ENCODE data around the gene FAM200B. TPM values are rescaled to one million over a fixed set of nuclear protein-coding genes. Genes with fewer than 3 reads are reported as not detected.

Gene FAM200B
- polyA plus RNA-seq, 1 of the 3 experiments (the other 2 are of a cell fraction): 46.3 TPM

DNA sequence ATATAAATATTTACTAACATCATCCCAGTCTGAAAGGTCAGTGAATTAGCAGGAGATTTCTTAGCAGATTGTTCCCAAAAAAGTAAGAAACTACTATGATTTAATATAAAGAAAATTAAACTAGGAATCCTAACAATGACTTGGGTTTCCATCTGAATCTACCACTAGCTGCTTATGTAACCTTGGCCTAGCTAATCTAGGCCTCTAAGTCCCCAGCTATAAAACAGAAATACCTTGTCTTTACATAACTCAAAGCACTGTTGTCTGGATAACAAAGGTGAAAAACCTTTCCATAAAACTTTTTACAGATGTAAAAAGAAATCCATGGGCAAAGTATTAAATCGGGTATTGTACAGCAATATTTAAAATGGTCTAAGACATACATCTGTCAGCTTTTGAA, 29.4 kb upstream of the FAM200B start:
- H3F3A ChIP-seq (replicated peaks; ENCODE audit: insufficient read depth): peaks cover 25% of the 10 kb centered on the region
- H3K27ac ChIP-seq (ENCODE audit: low read depth in 2 of 2, low read length in 1 of 2): peak overlapping the region; percentile 16 to 91; a peak in 3 of 4 replicates
- H3K4me3 ChIP-seq (ENCODE audit: low read depth in 2 of 2, low read length in 1 of 2): peak overlapping the region in 1 of 2 experiments; percentile 71; a peak in 3 of 4 replicates
- no peak for DNase-seq
- H3K9me2 ChIP-seq: no peaks in the 10 kb centered on the region
- peak overlapping the region; percentile 85 for H3K4me2 ChIP-seq
- H3K36me3 ChIP-seq (replicated peaks in 1 of 2; ENCODE audit: control insufficient read depth in 1 of 2, insufficient read depth in 2 of 2, low read length in 1 of 2): peaks cover 0 to 4% of the 10 kb centered on the region in 2 experiments
- H3K9me3 ChIP-seq: no peaks in the 10 kb centered on the region
- H3K79me2 ChIP-seq (ENCODE audit: insufficient read depth): peaks cover 76% of the 10 kb centered on the region
- no peak overlapping the region for H2AFZ ChIP-seq (ENCODE audit: low read depth)
- CTCF ChIA-PET: interaction anchor here (1.7 to 2.0 kb wide), 3 partner anchors 154 to 176 kb away, joined by 3 to 17 read pairs (median 5); no protein-coding TSS in a partner anchor
- TF ChIP-seq, protein P1, sequence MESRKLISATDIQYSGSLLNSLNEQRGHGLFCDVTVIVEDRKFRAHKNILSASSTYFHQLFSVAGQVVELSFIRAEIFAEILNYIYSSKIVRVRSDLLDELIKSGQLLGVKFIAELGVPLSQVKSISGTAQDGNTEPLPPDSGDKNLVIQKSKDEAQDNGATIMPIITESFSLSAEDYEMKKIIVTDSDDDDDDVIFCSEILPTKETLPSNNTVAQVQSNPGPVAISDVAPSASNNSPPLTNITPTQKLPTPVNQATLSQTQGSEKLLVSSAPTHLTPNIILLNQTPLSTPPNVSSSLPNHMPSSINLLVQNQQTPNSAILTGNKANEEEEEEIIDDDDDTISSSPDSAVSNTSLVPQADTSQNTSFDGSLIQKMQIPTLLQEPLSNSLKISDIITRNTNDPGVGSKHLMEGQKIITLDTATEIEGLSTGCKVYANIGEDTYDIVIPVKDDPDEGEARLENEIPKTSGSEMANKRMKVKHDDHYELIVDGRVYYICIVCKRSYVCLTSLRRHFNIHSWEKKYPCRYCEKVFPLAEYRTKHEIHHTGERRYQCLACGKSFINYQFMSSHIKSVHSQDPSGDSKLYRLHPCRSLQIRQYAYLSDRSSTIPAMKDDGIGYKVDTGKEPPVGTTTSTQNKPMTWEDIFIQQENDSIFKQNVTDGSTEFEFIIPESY (IDR thresholded peaks at IDR 0.05; ENCODE audit: borderline replicate concordance, low read depth): no peak
- no peak for TF ChIP-seq SIN3A (IDR thresholded peaks at IDR 0.05; ENCODE audit: borderline replicate concordance, low read depth, low read length)
- H3K9ac ChIP-seq: peak overlapping the region; percentile 87; the same call in 1 of the 2 replicates
- POLR2A ChIA-PET: no interaction called here
- H3K27me3 ChIP-seq (ENCODE audit: insufficient read depth): no peaks in the 10 kb centered on the region
- peaks cover 19 to 22% of the 10 kb centered on the region in 2 experiments; a peak in 3 of 4 replicates for H3K4me1 ChIP-seq (ENCODE audit: control insufficient read depth in 1 of 2, insufficient read depth in 2 of 2, low read depth in 1 of 2, low read length in 1 of 2)
- H4K20me1 ChIP-seq (ENCODE audit: insufficient read depth): peaks cover 36% of the 10 kb centered on the region
- WGBS (ENCODE audit: low lambda C conversion rate): 74% methylated on average over 1 of the region's 1 CpG

DNA sequence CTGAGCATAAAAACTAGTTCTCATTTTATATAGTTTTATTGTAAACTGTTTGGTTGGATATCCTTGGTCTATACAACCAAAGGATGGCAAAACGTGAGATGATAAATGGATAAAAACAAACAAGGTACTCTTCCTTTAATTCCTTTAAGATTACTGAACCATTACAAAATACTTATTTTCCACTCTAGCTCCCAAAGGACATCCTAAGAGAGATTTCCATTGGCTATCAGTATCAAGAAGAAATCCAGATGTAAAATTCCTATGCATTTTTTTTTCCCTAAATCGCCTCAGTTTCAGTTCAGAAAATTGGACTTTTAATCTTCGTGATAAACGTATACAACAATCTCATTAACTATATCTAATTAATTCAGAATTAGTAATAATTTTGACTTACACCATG, 28.8 kb upstream of the FAM200B start:
- H3K4me2 ChIP-seq: peak overlapping the region; percentile 85
- peak overlapping the region; percentile 71 to 91 for H3K4me3 ChIP-seq (ENCODE audit: low read depth in 2 of 2, low read length in 1 of 2)
- H2AFZ ChIP-seq (ENCODE audit: low read depth): no peak overlapping the region
- ChIA-PET POLR2A (no interaction called here), CTCF (interaction anchor here (1.7 kb wide), 1 partner anchor 153 kb away, joined by 5 read pairs; no protein-coding TSS in a partner anchor)
- H4K20me1 ChIP-seq (ENCODE audit: insufficient read depth): peaks cover 29% of the 10 kb centered on the region
- peak overlapping the region; percentile 87 for H3K9ac ChIP-seq
- peaks cover 19 to 22% of the 10 kb centered on the region in 2 experiments; a peak in 3 of 4 replicates for H3K4me1 ChIP-seq (ENCODE audit: control insufficient read depth in 1 of 2, insufficient read depth in 2 of 2, low read depth in 1 of 2, low read length in 1 of 2)
- H3K36me3 ChIP-seq (replicated peaks in 1 of 2; ENCODE audit: control insufficient read depth in 1 of 2, insufficient read depth in 2 of 2, low read length in 1 of 2): peaks cover under 1 to 4% of the 10 kb centered on the region in 2 experiments
- WGBS (ENCODE audit: low lambda C conversion rate): 65% methylated on average over 4 of the region's 4 CpGs
- H3K9me3 ChIP-seq: no peaks in the 10 kb centered on the region
- H3K79me2 ChIP-seq (ENCODE audit: insufficient read depth): peaks cover 69% of the 10 kb centered on the region
- DNase-seq: no peak
- peaks cover 28% of the 10 kb centered on the region for H3F3A ChIP-seq (replicated peaks; ENCODE audit: insufficient read depth)
- TF ChIP-seq RFX5 (IDR thresholded peaks at IDR 0.05; ENCODE audit: low read length): no peak
- TF ChIP-seq SIN3A (IDR thresholded peaks at IDR 0.05; ENCODE audit: borderline replicate concordance, low read depth, low read length): no peak
- TF ChIP-seq GABPA (IDR thresholded peaks at IDR 0.05; ENCODE audit: low read depth): no peak
- no peak for TF ChIP-seq RXRA (IDR thresholded peaks at IDR 0.05; ENCODE audit: borderline replicate concordance, low read depth)
- no peak for TF ChIP-seq MEF2A (IDR thresholded peaks at IDR 0.05; ENCODE audit: borderline replicate concordance, low read depth)
- TF ChIP-seq FOSL2 (IDR thresholded peaks at IDR 0.05; ENCODE audit: borderline replicate concordance, low read depth): no peak
- TF ChIP-seq, protein P2, sequence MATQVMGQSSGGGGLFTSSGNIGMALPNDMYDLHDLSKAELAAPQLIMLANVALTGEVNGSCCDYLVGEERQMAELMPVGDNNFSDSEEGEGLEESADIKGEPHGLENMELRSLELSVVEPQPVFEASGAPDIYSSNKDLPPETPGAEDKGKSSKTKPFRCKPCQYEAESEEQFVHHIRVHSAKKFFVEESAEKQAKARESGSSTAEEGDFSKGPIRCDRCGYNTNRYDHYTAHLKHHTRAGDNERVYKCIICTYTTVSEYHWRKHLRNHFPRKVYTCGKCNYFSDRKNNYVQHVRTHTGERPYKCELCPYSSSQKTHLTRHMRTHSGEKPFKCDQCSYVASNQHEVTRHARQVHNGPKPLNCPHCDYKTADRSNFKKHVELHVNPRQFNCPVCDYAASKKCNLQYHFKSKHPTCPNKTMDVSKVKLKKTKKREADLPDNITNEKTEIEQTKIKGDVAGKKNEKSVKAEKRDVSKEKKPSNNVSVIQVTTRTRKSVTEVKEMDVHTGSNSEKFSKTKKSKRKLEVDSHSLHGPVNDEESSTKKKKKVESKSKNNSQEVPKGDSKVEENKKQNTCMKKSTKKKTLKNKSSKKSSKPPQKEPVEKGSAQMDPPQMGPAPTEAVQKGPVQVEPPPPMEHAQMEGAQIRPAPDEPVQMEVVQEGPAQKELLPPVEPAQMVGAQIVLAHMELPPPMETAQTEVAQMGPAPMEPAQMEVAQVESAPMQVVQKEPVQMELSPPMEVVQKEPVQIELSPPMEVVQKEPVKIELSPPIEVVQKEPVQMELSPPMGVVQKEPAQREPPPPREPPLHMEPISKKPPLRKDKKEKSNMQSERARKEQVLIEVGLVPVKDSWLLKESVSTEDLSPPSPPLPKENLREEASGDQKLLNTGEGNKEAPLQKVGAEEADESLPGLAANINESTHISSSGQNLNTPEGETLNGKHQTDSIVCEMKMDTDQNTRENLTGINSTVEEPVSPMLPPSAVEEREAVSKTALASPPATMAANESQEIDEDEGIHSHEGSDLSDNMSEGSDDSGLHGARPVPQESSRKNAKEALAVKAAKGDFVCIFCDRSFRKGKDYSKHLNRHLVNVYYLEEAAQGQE (IDR thresholded peaks at IDR 0.05; ENCODE audit: low read depth, low read length): no peak
- TF ChIP-seq, protein P3, sequence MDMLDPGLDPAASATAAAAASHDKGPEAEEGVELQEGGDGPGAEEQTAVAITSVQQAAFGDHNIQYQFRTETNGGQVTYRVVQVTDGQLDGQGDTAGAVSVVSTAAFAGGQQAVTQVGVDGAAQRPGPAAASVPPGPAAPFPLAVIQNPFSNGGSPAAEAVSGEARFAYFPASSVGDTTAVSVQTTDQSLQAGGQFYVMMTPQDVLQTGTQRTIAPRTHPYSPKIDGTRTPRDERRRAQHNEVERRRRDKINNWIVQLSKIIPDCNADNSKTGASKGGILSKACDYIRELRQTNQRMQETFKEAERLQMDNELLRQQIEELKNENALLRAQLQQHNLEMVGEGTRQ (IDR thresholded peaks at IDR 0.05; ENCODE audit: borderline replicate concordance, low read depth, low read length): no peak
- TF ChIP-seq, protein P4, sequence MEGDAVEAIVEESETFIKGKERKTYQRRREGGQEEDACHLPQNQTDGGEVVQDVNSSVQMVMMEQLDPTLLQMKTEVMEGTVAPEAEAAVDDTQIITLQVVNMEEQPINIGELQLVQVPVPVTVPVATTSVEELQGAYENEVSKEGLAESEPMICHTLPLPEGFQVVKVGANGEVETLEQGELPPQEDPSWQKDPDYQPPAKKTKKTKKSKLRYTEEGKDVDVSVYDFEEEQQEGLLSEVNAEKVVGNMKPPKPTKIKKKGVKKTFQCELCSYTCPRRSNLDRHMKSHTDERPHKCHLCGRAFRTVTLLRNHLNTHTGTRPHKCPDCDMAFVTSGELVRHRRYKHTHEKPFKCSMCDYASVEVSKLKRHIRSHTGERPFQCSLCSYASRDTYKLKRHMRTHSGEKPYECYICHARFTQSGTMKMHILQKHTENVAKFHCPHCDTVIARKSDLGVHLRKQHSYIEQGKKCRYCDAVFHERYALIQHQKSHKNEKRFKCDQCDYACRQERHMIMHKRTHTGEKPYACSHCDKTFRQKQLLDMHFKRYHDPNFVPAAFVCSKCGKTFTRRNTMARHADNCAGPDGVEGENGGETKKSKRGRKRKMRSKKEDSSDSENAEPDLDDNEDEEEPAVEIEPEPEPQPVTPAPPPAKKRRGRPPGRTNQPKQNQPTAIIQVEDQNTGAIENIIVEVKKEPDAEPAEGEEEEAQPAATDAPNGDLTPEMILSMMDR (IDR thresholded peaks at IDR 0.05): no peak
- H3K9me2 ChIP-seq: no peaks in the 10 kb centered on the region
- H3K27ac ChIP-seq (ENCODE audit: low read depth in 2 of 2, low read length in 1 of 2): peak overlapping the region; percentile 91 to 92
- no peaks in the 10 kb centered on the region for H3K27me3 ChIP-seq (ENCODE audit: insufficient read depth)
